Measurements from ENCODE around the gene EME2. TPM values are rescaled to one million over a fixed set of nuclear protein-coding genes. Genes with fewer than 3 reads are reported as not detected.

EME2 gene
- total RNA-seq, 2 donors from 2014 or later, result 16.7 to 30.6 TPM

GRCh38 chr16:1752853-1753252, 19.8 kb upstream of the EME2 start:
- no peak for DNase-seq
- no peak overlapping the region for H3K27ac ChIP-seq
- H3K4me1 ChIP-seq, result no peaks in the 10 kb centered on the region
- no peak overlapping the region for H3K4me3 ChIP-seq
- intact Hi-C loops (cut with DNase I), result no loop called here
- no peaks in the 10 kb centered on the region for H3K9me3 ChIP-seq
- no peak for TF ChIP-seq CTCF (IDR thresholded peaks at IDR 0.05)
- no peaks in the 10 kb centered on the region for H3K27me3 ChIP-seq
- H3K36me3 ChIP-seq, result no peaks in the 10 kb centered on the region
- H3K9ac ChIP-seq (ENCODE audit: low read depth in 2 of 2, low read length in 2 of 2), result no peak overlapping the region

GRCh38 chr16:1754204-1754603, 18.4 kb upstream of the EME2 start:
- no peak for DNase-seq
- intact Hi-C loops (cut with DNase I), result no loop called here
- H3K27ac ChIP-seq, result no peak overlapping the region
- no peaks in the 10 kb centered on the region for H3K36me3 ChIP-seq
- H3K4me1 ChIP-seq, result peaks cover 5% of the 10 kb centered on the region
- H3K9me3 ChIP-seq, result no peaks in the 10 kb centered on the region
- no peak overlapping the region for H3K4me3 ChIP-seq
- H3K9ac ChIP-seq (ENCODE audit: low read depth in 2 of 2, low read length in 2 of 2), result no peak overlapping the region
- TF ChIP-seq CTCF (IDR thresholded peaks at IDR 0.05), result no peak
- H3K27me3 ChIP-seq, result no peaks in the 10 kb centered on the region

GRCh38 chr16:1757714-1758461, 14.7 kb upstream of the EME2 start:
- Histone ChIP-seq H3K4me1 (peaks cover 5% of the 10 kb centered on the region), H3K4me3 (no peak overlapping the region), H3K9me3 (no peaks in the 10 kb centered on the region), H3K9ac (ENCODE audit: low read depth in 2 of 2, low read length in 2 of 2) (peak overlapping the region; percentile 69 to 70), H3K36me3 (no peaks in the 10 kb centered on the region), H3K27me3 (no peaks in the 10 kb centered on the region), H3K27ac (peak overlapping the region; percentile 92)
- intact Hi-C loops (cut with DNase I), result no loop called here
- DNase-seq, result peak; percentile 73
- no peak for TF ChIP-seq CTCF (IDR thresholded peaks at IDR 0.05)

GRCh38 chr16:1758923-1759322, 13.7 kb upstream of the EME2 start:
- intact Hi-C loops (cut with DNase I), result no loop called here
- H3K4me3 ChIP-seq, result no peak overlapping the region
- H3K9ac ChIP-seq (ENCODE audit: low read depth in 2 of 2, low read length in 2 of 2), result peak overlapping the region in 1 of 2 donors; percentile 70
- no peaks in the 10 kb centered on the region for H3K9me3 ChIP-seq
- no peaks in the 10 kb centered on the region for H3K36me3 ChIP-seq
- TF ChIP-seq CTCF (IDR thresholded peaks at IDR 0.05), result no peak
- peaks cover 5% of the 10 kb centered on the region for H3K4me1 ChIP-seq
- DNase-seq, result no peak
- H3K27me3 ChIP-seq, result no peaks in the 10 kb centered on the region
- H3K27ac ChIP-seq, result no peak overlapping the region

- Histone ChIP-seq H3K9me3 (no peaks in the 10 kb centered on the region), H3K36me3 (peaks cover 2% of the 10 kb centered on the region), H3K9ac (ENCODE audit: low read depth in 2 of 2, low read length in 2 of 2) (no peak overlapping the region), H3K27me3 (no peaks in the 10 kb centered on the region), H3K4me1 (peaks cover 5% of the 10 kb centered on the region), H3K4me3 (no peak overlapping the region), H3K27ac (no peak overlapping the region)
- no peak for TF ChIP-seq CTCF (IDR thresholded peaks at IDR 0.05)
- intact Hi-C loops (cut with DNase I), result no loop called here
- no peak for DNase-seq
Measured at GRCh38 chr16:1759511-1759910, 13.1 kb upstream of the EME2 start.
